22Rv1 (cell line): ENCODE data around the gene SLC35F3.
A peak's percentile ranks its signal among the peaks of the same experiment; 100 is the strongest.

Experiments used
- H3K27ac ChIP-seq: fragments of 450-650 bp; 2 replicates; pipeline ENCODE4 v1.5.1; 2017
- ZFX ChIP-seq: fragments of 450-650 bp; IDR thresholded peaks from 2 replicates; pipeline ENCODE4 v1.6.1; 2017; ENCODE audit warnings: antibody characterized with exemption, borderline replicate concordance
- TF ChIP-seq, protein P1 (sequence below): fragments of 450-650 bp; IDR thresholded peaks from 2 replicates; pipeline ENCODE4 v1.5.1; 2017; ENCODE audit warnings: mild to moderate bottlenecking

SLC35F3 gene

GRCh38 chr1:234231061-234231892, 326.8 kb downstream of the SLC35F3 start:
- H3K27ac ChIP-seq: no peak overlapping the region
- TF ChIP-seq, protein P1, sequence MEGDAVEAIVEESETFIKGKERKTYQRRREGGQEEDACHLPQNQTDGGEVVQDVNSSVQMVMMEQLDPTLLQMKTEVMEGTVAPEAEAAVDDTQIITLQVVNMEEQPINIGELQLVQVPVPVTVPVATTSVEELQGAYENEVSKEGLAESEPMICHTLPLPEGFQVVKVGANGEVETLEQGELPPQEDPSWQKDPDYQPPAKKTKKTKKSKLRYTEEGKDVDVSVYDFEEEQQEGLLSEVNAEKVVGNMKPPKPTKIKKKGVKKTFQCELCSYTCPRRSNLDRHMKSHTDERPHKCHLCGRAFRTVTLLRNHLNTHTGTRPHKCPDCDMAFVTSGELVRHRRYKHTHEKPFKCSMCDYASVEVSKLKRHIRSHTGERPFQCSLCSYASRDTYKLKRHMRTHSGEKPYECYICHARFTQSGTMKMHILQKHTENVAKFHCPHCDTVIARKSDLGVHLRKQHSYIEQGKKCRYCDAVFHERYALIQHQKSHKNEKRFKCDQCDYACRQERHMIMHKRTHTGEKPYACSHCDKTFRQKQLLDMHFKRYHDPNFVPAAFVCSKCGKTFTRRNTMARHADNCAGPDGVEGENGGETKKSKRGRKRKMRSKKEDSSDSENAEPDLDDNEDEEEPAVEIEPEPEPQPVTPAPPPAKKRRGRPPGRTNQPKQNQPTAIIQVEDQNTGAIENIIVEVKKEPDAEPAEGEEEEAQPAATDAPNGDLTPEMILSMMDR: peak; percentile 88
- TF ChIP-seq ZFX: no peak

- no peak overlapping the region for H3K27ac ChIP-seq
- TF ChIP-seq, protein P1: peak; percentile 53
- TF ChIP-seq ZFX: no peak
Measured at GRCh38 chr1:234231893-234232276, 327.4 kb downstream of the SLC35F3 start.

GRCh38 chr1:234234199-234234598, 329.7 kb downstream of the SLC35F3 start:
- no peak overlapping the region for H3K27ac ChIP-seq
- TF ChIP-seq, protein P1: no peak
- TF ChIP-seq ZFX: no peak

GRCh38 chr1:234235434-234235881, 331.0 kb downstream of the SLC35F3 start:
- no peak overlapping the region for H3K27ac ChIP-seq
- TF ChIP-seq ZFX: no peak
- TF ChIP-seq, protein P1: no peak

DNA sequence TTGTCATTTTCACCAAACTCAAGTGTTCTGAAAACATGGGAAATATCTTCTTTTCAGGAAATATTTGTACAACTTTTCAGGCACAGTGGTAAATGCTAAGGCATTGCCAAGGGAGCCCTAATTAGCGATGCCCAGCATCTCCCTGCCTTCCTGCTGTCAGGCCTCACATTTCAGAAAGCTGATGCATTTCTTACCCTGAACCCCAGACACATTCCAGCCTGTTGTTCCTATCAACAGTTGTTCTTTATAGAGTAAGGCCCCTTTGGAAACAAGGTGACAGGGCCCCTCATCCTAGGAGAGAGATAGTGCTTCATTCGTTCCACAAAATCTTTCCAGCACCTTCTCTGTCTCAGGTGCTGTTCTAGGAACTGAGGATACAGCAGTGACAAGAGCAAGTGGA, 332.9 kb downstream of the SLC35F3 start:
- no peak overlapping the region for H3K27ac ChIP-seq
- no peak for TF ChIP-seq ZFX
- TF ChIP-seq, protein P1: no peak

DNA sequence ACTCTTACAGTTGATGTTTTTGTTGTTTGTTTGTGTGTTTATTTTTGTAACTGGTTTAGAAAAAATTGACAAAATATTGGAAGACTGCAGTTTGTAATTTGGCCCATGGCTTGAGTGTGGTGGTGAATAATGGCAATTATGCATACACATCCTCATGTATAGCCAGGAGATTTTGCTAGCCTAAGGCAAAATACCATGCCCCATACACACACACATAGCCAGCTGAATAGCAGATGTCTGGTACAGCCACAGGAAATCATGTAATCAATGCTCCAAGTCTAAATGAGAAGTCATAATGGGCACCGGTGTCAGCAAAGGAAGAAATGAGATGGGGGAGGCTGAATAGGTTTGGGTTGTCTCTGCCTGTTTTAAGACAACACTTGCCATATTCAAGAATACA, 333.6 kb downstream of the SLC35F3 start:
- TF ChIP-seq, protein P1: no peak
- TF ChIP-seq ZFX: no peak
- H3K27ac ChIP-seq: no peak overlapping the region

DNA sequence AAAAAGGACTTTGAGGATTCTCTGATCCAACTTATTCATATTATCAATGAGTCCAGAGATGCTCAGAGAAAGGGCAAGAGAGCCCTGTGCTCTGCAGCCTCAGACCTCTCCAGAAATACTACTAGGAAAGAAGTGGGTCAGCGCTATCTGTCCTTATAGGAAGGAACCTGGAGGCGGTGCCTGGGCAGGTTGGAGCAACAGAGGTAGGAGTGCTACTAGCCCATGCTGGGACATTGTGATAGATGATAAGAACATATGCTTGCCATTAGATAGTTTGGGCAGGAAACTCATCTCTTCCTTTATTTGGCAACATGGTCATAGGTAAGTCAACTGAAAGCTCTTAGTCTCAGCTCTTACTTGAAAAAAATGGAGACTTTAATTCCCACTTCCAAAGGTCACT, 335.0 kb downstream of the SLC35F3 start:
- H3K27ac ChIP-seq: no peak overlapping the region
- TF ChIP-seq, protein P1: no peak
- no peak for TF ChIP-seq ZFX
